HG03066 (cell line): ENCODE measurements around the gene GRK3.

Experiments
- ATAC-seq: cut with Tn5 transposase; IDR thresholded peaks from one replicate; pipeline ENCODE4 v1.9.1; 2021; ENCODE audit warnings: low read depth; ENCODE audit not compliant: unreplicated experiment

Gene GRK3

DNA sequence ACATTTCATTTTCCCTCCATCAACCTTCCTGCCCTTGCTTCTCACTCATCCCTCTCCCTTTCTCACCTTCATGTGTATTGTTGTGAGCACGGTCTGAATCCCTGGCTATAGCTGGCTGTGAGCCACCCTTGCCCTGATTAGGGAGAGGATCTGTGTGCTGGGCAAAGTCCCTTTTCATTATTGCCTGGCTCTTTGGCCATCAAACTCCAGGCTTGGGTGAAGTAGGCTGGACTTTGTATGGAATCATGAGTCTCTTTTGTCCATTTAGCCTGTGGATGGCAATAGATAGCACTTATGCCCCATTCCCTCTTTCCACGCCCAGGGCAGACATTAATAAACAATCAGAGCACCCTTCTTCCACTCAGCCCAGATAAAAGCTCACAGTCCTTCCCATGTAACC, 184.2 kb downstream of the GRK3 start:
- ATAC-seq: no peak

DNA sequence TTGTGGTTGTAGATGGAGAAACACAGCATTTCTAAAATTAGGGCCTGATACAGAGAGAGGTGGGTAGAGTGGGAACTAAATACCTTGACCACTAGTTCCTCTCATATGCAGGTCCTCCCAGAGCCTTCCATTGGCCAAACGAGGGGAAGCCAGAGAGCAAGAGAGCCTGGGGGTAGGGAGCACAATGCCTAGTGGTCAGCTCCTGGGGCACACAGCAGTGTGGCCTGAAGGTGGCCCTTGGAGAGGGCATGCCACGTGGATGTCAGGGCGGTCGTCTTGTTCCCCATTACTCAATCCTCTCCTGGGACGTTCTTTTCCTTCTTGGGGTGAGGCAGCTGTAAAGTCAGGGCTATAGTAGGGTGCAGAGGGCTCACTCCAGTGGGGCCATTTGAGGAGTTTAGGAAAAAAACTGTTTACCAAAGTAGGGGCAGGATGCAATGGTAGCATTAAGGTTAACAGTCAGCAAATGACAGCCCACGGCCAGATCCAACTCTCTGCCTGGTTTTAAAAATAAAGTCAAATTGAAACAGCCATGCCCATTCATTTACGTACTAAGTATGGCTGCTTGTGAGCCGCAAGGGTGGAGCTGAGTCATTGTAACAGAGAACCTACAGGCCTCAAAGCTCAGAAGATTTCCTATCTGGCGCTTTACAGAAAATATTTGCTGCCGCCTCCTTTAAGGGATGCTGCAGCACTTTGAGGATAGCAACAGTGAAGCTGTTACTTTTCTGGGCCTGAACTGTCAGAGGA, 185.1 kb downstream of the GRK3 start:
- no peak for ATAC-seq

DNA sequence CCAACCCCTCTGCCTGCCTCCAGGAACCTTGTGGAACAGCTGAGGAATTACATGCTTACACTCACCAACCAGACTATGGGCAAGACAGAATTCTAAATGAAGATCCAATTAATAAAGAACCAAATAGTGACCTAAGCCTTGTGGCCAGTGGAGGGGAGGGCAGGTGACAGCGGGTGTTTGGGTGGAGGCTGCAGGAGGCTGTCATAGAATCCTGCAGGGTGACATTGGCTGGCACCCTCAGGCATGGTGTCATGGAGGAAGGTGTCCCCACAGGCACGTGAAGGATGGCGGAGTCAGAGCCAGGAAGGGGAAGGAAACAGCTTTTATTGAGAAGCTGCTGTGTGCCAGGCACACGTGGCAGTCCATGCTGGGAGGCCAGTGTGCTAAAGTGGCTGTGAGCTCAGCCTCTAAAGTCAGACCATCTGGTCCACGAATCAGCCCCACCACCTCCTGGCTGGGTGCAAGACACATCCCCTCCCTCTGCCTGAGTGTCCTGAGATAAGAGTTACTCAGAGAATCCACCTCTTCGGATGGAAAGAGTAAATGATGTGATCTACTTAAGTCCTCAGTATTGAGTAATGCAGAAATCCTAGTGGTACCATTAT, 186.2 kb downstream of the GRK3 start:
- ATAC-seq: no peak

DNA sequence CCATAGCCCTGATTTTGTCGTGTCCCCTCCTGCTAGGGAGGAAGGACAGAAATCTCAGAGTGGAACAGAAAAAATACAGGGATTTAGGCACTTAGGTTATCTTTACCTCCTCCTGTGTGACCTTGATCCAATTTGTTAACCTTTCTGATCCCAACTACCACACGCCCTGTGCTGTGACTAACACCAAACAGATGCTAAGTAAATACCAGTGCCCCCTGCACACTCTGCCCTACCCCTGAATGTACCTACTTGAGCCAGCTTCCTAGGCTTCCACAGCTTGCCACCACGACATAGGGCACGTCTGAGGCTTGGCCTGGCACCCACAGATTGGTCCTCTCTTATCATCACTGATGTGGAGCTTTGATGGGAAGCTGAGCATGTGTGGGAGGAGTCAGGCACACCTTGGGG, 186.7 kb downstream of the GRK3 start:
- no peak for ATAC-seq

DNA sequence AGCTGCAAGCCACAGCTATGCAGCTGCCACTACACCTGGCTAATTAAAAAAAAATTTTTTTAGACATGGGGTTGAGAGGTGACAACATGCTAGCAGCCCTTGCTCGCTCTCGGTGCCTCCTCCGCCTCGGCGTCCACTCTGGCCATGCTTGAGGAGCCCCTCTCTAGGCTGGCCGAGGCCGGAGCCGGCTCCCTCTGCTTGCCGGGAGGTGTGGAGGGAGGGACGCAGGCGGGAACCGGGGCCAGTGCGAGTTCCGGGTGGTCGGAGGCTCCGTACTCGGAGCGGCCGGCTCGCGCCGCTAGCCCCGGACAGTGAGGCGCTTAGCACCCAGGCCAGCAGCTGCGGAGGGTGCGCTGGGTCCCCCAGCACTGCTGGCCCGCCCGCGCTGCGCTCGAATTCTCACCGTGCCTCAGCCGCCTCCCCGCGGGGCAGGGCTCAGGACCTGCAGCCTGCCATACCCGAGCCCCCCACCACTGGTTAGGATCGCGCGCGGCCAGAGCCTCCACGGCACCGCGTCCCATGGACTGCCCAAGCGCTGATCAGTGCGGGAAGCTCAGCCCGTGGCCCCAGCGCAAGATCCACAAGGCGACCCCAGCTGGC, 188.2 kb downstream of the GRK3 start:
- no peak for ATAC-seq

DNA sequence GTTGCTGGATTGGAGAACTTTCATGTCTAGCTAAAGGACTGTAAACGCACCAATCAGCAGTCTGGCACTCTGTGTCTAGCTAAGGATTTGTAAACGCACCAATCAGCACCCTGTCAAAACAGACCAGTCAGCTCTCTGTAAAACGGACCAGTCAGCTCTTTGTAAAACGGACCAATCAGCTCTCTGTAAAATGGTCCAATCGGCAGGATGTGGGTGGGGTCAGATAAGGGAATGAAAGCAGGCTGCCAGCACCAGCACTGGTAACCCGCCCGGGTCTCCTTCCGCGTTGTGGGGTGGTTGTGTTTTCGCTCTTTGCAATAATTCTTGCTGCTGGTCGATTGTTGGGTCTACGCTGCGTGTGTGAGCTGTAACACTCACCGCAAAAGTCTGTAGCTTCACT, 188.8 kb downstream of the GRK3 start:
- no peak for ATAC-seq

DNA sequence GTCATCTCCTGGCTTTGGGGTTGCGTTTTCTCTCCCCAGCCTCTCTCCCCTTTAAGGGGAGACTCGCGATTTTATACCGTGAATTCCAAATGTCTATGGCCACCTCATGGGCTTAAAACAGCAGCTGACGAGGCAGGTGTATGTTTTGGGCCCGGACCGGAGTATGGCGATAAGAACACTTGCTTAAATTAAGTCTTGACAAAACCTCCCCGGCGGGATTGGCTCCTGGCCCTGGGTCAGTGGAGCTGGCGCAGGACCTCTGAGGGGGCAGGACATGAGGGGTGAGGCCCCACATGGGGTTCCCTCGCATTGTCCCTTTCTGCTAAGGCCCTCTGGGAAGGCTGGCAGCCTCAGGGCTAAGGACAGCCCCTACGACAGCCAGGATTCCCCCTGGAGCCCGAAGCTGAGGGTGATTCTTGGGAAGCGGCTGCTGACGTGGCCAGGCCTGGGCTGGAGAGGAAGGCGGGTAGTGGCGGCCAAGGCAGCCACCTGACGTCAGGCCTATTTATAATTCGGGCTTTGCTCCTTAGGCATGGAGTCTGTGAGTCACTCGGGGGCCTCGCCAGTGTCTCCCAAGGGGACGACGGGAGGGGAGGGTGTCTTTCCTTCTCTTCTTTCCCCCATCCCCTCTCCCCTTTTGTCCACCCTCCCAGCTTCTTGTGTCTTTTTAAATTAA, 190.2 kb downstream of the GRK3 start:
- no peak for ATAC-seq

DNA sequence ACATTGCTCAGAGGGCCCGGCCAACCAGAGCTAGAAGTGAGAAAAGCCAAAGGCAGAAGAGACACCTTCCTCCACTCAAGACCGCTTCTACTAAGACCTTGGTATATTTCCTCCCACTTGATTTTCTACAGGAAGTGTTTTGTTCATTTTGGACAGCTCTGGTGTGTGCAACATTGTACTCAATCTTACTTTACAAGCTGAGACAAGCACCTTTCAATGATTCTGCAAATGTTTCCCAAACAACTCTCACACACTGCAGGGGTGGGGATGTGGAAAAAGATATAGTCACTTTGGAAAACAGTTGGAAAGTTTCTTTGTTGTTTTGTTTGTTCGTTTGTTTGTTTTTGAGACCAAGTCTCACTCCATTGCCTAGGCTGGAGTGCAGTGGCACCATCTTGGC, 193.2 kb downstream of the GRK3 start:
- ATAC-seq: no peak

DNA sequence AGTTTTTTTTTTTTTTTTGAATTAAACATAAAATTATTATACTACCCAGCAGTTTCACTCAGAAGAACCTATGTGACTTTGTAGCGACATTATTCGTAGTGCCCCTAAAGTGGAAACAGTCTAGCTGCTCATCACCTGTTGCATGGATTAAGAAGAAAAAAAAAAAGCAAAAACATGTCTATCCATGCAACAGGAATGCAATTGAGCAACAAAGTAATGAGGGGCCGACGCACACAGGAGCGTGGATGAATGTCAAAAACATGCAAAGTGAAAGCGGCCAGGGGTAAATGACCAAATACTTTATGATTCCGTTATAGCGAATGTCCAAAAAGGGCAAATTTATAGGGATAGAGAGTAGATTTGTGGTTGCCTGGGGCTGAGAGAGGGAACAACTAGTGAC, 193.8 kb downstream of the GRK3 start:
- no peak for ATAC-seq

DNA sequence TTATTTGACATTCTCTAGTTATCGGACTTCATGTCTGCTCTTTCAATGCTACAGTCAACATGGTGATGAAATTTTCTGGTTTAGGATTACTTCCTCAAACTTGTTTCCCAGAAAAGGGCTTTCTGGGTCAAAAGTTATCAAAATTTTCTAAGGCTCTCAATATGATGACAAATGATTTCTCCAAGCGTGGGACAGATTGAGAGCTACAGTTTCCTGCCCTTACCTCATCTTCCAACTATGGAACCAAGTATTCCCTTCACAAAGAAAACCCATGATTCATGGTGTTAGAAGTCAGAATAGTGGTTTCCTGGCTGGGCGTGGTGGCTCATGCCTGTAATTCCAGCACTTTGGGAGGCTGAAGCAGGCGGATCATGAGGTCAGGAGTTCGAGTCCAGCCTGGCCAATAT, 195.4 kb downstream of the GRK3 start:
- no peak for ATAC-seq

DNA sequence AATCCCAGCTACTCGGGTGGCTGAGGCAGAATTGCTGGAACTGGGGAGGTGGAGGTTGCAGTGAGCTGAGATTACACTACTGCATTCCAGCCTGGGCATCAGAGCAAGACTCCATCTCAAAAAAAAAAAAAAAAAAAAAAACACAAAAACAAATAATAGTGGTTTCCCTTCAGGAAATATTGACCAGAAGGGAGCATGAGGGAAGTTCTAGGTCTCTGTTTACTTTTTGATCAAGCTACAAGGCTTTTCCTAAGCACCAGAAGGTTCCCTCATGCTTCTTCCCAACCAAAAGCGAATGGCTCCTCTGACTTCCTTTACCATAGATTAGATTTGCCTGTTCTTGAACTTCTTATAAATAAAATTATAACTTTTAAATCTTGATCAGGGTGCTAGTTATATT, 195.8 kb downstream of the GRK3 start:
- ATAC-seq: no peak

DNA sequence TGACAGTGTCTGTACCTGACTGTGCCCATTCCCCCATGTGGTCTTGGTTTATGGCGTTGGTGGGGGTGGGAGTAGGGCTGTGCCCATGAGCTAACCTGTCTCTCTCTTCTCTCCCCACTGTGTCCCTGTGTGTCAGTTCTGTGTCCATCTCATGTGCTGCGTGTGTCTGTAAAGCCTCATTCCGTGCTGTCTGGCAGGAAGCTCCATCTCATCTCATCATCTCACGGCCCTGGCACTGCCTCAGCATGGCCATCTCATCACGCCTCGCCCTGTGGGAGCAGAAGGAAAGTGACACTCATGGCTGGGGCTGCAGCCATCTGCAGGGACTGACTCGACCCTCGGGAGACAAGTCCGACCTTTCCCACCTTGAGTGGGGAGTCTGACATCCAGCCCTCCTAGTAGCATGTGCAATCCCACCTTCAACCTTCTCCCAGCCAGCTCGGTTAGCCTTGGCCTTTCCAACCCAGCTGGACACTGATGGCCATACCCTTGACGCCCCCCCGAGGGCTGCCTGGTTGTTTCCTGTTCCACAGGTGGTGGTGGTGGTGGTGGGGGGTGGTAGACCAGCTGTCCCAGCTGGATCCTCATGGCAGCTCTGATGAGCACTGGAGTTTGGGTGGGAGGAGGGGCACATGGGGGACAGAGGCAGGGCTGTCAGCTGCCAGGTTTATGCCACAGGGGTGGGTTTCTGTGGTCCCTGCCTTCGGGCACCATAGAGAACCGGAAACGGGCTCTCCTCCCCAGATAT, 196.5 kb downstream of the GRK3 start:
- ATAC-seq: no peak

DNA sequence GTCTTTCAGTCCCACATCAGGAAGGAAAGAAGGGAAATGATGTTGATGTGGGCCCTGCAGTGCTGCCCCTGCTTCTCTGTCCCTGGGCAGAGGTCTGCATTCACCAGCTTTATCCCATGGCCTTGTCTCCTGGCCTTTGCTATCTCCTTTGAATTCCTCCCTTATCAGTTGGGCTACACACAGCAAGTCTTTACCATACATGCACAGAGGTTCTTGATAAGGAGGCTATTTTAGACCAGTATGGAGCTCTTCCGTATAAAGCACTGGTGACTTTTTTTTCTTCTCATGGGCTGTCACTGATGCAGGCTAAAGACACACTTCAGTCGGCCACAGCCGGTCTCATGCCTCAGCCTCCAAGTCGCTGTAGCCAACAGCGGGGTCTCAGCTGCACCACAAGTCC, 197.7 kb downstream of the GRK3 start:
- ATAC-seq: no peak

DNA sequence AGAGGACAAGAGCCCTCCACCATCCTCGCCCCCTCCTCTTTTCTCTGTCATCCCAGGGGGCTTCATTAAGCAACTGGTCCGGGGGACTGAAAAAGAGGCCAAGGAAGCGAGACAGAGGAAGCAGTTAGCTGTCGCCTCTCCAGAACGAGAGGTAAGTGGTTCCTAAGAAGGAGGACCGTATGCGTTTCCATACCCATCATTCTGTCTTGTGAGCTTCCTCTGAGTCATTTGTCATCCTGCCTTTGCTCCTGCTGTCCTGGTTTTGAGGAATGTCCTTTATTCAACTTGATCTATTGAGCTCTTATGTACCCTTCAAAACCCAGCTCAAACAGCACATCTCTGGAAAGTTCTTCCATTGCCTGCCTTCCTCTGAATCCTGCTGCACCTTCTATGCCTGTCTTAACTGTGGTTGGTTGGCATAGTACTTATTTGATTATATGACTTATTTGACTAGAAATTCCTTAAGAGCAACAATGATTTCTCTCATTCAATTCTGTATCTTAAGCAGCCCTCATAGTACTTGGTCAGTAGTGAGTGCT, 198.8 kb downstream of the GRK3 start:
- no peak for ATAC-seq

DNA sequence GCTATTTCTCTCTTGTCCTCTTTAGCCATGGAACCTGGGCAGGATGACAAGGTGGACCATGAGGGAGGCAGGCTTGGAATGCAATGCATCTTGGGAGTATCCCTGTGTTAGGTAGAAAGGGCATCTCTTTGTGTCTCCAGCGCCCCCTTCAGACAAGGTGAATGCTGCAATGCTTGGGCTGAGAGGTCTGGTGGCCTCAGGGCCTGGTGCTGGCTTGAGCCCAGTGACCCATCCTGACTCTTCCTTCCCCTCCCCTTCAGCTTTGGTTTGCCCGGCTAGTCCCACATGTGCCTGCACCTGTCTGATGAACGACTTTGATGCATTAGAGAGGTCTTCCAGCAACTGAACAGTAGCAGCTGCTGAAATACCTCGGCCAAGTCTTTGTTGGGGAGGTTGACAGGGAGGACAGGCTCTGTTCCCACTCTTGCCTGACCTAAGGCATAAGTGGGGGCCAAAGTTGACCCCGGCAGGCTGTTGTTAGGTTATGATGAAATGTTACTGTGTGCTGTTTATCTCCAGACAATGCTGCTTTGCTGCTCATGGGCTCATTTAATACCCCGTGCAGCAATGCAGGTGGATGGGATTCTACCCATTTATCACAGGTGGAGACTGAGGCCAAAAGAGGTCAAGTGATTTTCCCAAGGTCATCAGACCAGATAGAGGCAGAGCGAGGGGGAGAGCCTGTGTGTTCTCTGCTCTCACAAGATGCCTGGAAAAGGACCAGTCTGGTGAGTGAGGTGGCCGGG, 200.0 kb downstream of the GRK3 start:
- no peak for ATAC-seq

DNA sequence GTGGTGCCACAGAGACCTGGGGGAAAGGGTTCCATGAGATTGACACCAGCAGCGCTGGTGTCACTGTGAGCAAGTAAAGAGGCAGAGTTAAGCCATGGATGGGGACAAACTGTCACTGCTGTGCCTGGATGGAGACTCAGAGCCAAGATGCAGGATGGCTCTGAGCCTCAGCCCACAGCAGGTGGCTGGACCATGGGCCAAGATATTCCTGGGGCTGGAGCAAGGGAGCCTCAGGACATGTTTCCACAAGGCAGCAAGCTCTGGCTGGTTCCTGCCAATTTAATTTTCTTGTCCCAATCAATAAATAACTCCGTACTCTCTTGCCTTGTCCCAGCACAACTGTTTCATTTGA, 200.5 kb downstream of the GRK3 start:
- no peak for ATAC-seq

DNA sequence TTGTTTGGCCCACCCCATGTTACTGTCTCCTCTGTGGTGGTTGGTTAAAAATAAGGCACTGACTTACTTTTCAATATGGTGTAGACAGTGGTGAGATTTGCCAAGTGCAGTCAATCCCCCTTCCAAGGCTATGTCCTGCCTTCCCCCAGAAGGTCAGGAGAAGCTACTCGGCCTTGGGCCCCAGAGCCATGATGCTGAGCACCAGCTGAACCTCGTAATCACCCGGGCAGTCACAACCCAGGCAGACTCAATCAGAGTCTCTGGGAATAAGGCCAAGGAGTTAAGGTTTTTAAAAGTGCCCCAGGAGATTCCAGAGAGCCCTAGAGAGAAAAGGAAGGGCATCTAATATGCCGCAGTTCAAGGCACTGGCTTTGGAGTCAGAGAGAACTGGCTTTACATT, 201.3 kb downstream of the GRK3 start:
- ATAC-seq: no peak

DNA sequence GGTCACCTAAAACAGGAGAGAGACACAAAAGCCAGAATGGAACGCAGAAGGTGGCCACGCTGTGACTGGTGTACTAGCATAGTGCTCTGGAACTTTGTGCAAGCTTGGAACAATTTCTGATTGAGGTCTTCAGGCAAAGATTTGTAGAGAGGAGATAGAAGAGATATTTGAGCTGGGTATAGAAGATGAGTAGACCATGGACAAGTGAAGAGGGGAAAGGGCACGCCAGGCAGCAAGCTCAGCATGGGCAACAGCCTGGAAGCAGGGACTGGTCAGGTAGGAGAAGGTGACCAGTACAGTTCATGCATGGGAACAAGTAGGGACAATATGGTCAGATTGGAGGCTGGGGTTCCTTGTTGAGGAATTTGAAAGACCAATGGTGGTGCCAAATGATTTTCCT, 201.9 kb downstream of the GRK3 start:
- ATAC-seq: no peak

DNA sequence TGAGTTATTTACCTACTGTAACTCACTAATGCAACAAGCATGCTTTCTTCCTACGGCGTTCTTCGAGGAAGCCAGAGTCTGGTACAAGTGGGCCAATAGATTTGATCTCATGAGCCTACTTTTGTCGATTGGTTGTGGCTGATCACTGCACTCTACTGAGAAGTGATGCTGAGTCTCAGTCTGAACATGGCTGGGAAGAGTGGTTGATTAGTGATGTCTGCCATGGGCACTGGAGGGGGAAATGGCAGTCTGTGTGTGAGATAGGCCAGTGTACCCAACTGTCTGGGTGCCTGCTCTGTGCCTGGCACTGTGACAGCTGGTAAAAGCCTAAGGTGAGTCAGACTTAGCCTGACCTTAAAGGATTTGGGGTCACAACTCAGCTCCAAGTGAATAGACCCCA, 205.9 kb downstream of the GRK3 start:
- no peak for ATAC-seq

DNA sequence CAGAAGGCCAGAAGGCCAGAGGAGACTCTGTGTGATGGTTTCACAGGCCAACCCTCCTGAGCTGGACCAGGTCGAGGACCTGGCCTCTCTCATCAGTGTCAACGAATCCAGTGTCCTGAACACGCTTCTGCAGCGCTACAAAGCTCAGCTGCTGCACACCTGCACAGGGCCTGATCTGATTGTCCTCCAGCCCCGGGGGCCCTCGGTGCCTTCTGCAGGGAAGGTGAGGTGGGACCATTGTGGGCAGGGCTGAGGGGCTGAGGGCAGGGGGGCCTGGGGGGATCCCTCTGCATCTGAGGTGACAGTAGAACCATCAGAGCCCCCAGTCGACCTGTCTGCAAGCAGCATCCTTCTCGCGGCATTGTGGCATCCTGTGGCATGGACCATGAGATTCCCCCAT, 207.8 kb downstream of the GRK3 start:
- no peak for ATAC-seq
